ENCODE data around the gene KRTAP13-1.

Gene KRTAP13-1

GRCh38 chr21:30395731-30396130 is at the start of gene KRTAP13-1:
KRTAP13-1 (plus strand) TSS chr21:30396031; CDS start chr21:30396087, 56 bp downstream.
- DNase-seq (ENCODE audit: low spot score), result no peak

- no peak for DNase-seq (ENCODE audit: low spot score)
Observed at GRCh38 chr21:30348506-30348905, 47.3 kb upstream of the KRTAP13-1 start, which contains the start of gene KRTAP23-1. KRTAP23-1 (minus strand) TSS chr21:30348606; CDS start chr21:30348606, 0 bp downstream.

- DNase-seq (ENCODE audit: low spot score), result no peak
Observed at GRCh38 chr21:30349572-30349971, 46.3 kb upstream of the KRTAP13-1 start.

GRCh38 chr21:30351534-30351933 is 44.3 kb upstream of the KRTAP13-1 start:
- no peak for DNase-seq (ENCODE audit: low spot score)

GRCh38 chr21:30354308-30355005 is 41.4 kb upstream of the KRTAP13-1 start:
- no peak for DNase-seq (ENCODE audit: low spot score)

GRCh38 chr21:30355906-30356305 is 39.9 kb upstream of the KRTAP13-1 start:
- DNase-seq (ENCODE audit: low spot score), result no peak

GRCh38 chr21:30372139-30372770 is 23.6 kb upstream of the KRTAP13-1 start, which contains the start of gene KRTAP13-2:
KRTAP13-2 (minus strand) TSS chr21:30372271; CDS start chr21:30372213, 58 bp downstream.
- no peak for DNase-seq (ENCODE audit: low spot score)

GRCh38 chr21:30382201-30382600 is 13.6 kb upstream of the KRTAP13-1 start:
- DNase-seq (ENCODE audit: low spot score), result no peak

- no peak for DNase-seq (ENCODE audit: low spot score)
Observed at GRCh38 chr21:30391492-30392025, 4.3 kb upstream of the KRTAP13-1 start.

GRCh38 chr21:30408782-30409494 is 13.1 kb downstream of the KRTAP13-1 start:
- DNase-seq (ENCODE audit: low spot score), result no peak

- no peak for DNase-seq (ENCODE audit: low spot score)
Observed at GRCh38 chr21:30415993-30416392, 20.2 kb downstream of the KRTAP13-1 start.

- DNase-seq (ENCODE audit: low spot score), result no peak
Observed at GRCh38 chr21:30425826-30426225, 30.0 kb downstream of the KRTAP13-1 start, which contains the start of gene KRTAP13-3. KRTAP13-3 (minus strand) TSS chr21:30425926; CDS start chr21:30425912, 14 bp downstream.

- DNase-seq (ENCODE audit: low spot score), result no peak
Observed at GRCh38 chr21:30426731-30427130, 30.9 kb downstream of the KRTAP13-1 start.

- no peak for DNase-seq (ENCODE audit: low spot score)
Observed at GRCh38 chr21:30430170-30430655, 34.4 kb downstream of the KRTAP13-1 start, which contains the start of gene KRTAP13-4. KRTAP13-4 (plus strand) TSS chr21:30430220; CDS start chr21:30430276, 56 bp downstream.

GRCh38 chr21:30434033-30434631 is 38.3 kb downstream of the KRTAP13-1 start:
- no peak for DNase-seq (ENCODE audit: low spot score)

GRCh38 chr21:30437010-30437565 is 41.3 kb downstream of the KRTAP13-1 start:
- DNase-seq (ENCODE audit: low spot score), result no peak

- DNase-seq (ENCODE audit: low spot score), result no peak
Observed at GRCh38 chr21:30439975-30440374, 44.1 kb downstream of the KRTAP13-1 start, which contains the start of gene KRTAP15-1. KRTAP15-1 (plus strand) TSS chr21:30440275; CDS start chr21:30440328, 53 bp downstream.

GRCh38 chr21:30443226-30443625 is 47.4 kb downstream of the KRTAP13-1 start:
- DNase-seq (ENCODE audit: low spot score), result no peak

- no peak for DNase-seq (ENCODE audit: low spot score)
Observed at GRCh38 chr21:30444204-30444603, 48.4 kb downstream of the KRTAP13-1 start.

Measured in CD4-positive, alpha-beta T cell treated with Interleukin-2 at 100 ng/mL for 4 hours (primary cell).